ENCODE measurements around the gene RGMA.
"Not testable (repeated sequence)": the region's sequence is repeated elsewhere in the genome, so short reads cannot be mapped to it uniquely, and the experiment has no call there.

The RGMA gene

GRCh38 chr15:93048426-93048721 is 40.6 kb downstream of the RGMA start:
- no peak for DNase-seq (ENCODE audit: low read depth)

- no peak for DNase-seq (ENCODE audit: low read depth)
Observed at GRCh38 chr15:93047621-93048425, 41.2 kb downstream of the RGMA start.

- DNase-seq (ENCODE audit: low read depth) = no peak
Observed at GRCh38 chr15:93046721-93047120, 42.3 kb downstream of the RGMA start.

DNA sequence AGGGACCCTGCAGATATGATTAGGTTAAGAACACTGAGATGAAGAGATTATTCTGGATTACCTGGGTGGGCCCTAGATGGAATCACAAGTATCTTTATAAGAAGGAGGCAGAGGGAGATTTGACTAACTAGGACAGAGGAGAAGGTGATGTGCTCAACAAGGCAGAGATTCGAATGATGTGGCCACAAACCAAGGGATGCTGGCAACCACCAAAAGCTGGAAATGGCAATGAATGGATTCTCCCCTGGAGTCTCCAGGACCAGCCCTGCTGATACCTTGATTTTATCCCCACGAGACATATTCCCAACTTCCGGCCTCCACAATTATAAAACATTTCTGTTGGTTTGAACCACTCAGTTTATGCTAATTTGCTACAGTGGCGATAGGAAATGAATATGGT is 42.9 kb downstream of the RGMA start:
- no peak for DNase-seq (ENCODE audit: low read depth)

GRCh38 chr15:93045191-93045785 is 43.7 kb downstream of the RGMA start:
- DNase-seq (ENCODE audit: low read depth) = no peak

- DNase-seq (ENCODE audit: low read depth) = no peak
Observed at GRCh38 chr15:93044301-93045190, 44.5 kb downstream of the RGMA start.

DNA sequence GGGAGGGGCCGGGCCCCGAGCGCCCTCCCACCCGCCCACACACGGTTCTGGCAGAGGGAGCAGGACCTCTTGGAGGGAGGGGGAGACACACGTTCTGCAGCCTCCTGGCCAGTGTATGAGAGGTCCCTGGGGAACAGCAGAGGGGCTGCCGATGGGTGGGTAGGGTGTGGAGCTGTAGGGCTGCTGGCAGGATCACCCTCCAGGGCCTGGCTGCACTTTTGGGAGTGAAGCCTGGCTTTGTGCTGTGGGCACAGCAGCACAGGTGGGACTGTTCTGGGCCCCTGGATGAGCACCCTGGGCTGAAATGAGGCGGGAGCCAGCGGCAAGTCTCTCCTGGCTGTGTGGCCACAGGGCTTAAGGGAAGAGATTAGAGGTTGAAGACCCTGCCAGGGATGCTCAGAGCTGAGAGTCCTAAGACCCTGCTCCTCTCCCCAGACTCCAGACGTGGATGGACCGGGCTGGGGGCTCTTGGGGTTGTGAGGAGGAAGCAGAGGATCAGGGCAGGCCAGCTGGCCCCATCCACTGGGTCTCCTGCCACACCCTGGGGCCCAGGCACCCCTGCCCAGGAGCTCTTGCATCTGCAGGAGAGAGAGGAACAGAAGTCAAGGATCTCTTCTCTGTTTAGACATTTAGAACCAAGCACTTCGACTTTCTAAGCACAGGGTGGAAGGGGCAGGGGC is 45.2 kb downstream of the RGMA start:
- no peak for DNase-seq (ENCODE audit: low read depth)

GRCh38 chr15:93042691-93043378 is 46.2 kb downstream of the RGMA start:
- DNase-seq (ENCODE audit: low read depth) = no peak

GRCh38 chr15:93042211-93042610 is 46.8 kb downstream of the RGMA start:
- no peak for DNase-seq (ENCODE audit: low read depth)

GRCh38 chr15:93041159-93041547 is 47.9 kb downstream of the RGMA start:
- DNase-seq (ENCODE audit: low read depth) = no peak

GRCh38 chr15:93040288-93041158 is 48.5 kb downstream of the RGMA start:
- DNase-seq (ENCODE audit: low read depth) = no peak

DNA sequence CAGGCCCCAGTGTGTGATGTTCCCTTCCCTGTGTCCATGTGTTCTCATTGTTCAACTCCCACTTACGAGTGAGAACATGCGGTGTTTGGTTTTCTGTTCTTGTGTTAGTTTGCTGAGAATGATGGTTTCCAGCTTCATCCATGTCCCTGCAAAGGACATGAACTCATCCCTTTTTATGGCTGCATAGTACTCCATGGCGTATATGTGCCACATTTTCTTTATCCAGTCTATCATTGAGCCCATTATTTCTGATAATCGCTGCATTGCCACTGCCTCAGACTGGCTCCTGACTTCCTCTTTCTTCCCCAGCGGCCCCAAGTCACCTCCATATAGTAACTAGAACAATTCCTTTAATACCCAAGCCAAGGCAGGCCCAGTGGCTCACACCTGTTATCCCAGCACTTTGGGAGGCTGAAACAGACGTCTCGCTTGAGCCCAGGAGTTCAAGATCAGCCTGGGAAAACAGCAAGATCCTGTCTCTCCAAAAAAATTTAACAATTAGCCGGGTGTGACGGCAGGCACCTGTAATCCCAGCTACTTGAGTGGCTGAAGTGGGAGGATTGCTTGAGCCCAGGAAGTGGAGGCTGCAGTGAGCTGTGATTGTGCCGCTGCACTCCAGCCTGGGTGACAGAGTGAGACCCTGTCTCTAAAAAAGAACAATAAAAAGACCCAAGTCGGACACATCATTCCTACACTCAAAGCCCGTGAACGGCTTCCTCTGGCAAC is 49.3 kb downstream of the RGMA start:
- DNase-seq (ENCODE audit: low read depth) = not testable (repeated sequence)

DNA sequence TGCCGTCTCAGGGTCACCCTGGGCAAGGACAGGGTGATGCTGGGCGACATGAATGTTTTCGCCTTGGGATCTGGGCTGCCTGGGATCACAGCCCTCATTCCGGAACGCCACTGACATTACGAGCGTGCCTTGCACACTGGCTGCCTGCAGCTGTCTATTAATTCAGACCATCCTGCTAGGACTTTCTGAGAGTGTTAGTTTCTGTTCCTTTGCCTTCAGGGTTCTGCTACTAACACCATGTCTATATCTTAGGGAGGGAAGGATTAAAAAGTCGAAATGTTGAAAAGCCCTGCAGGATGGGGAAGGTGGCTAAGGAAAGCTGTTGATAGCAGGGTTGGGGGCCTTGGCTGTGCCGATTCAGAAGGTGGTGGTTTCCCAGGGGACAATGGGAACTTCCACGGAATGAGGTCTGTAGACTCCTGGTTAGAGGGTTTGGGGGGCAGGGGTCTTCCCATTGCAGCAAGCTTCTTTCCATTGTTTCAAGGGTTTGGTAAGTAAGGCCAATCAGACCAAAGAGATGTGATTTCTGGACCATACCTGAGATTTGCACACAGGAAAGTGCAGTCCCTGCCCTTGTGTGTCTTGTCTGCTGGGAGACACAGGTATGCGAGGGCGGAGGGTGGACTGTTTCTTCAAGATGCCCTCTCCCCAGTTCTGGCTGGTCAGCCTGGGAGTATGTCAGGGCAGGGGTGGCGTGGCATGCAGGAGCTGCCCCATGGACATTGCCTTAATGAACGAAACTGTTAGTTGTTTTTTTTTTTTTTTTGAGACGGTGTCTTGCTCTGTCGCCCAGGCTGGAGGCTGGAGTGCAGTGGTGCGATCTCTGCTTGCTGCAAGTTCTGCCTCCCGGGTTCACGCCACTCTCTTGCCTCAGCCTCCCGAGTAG is 50.9 kb downstream of the RGMA start:
- DNase-seq (ENCODE audit: low read depth) = no peak

- DNase-seq (ENCODE audit: low read depth) = no peak
Observed at GRCh38 chr15:93036951-93037819, 51.8 kb downstream of the RGMA start.

DNA sequence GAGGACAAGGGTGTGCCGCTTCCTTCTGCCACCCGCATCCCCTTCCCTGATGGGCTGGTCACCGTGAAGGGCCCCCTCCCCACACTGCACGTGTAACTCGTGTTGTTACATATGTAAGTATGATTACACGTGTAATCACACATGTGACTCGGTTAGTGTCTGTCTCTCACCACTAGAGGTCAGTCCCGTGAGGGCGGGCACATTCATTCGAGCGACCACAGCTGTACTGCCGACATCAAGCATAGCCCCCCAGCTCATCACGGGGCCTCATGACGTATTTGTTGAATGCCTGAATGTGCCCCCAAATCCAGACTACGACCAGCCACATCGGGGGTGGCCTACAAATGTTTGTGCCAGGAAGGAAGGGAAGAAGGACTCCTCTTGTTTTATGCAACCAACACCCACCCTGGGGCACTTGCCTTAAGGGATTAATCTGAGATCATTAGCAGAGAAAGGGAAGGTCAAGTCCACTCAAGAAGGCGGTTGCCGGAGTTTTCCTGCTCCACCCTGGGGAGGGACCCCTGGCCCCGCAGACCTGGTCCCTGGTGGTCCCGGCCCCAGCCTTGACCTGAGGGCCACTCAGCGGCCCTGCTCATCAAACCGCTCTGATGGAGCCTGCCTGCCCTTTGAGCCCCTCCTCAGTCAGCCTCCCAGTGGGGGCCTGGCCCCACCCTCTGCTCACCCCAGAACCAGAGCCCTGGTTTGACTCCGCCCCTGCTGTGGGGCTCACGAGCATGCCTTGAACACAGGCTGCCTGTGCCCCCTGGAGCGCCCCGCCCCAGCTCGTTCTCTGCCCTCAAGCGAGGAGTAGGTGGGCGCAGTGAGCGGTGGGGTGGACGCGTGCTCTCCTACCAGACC is 52.8 kb downstream of the RGMA start:
- peak; percentile 41 for DNase-seq (ENCODE audit: low read depth)

GRCh38 chr15:93035092-93035915 is 53.7 kb downstream of the RGMA start:
- DNase-seq (ENCODE audit: low read depth) = no peak

Measured in activated T-cell treated with anti-CD3 and anti-CD28 coated beads for 48 hours (primary cell).